ENCODE measurements around the gene OR5K2. TPM values are rescaled to one million over a fixed set of nuclear protein-coding genes. Genes with fewer than 3 reads are reported as not detected.

Gene OR5K2
- total RNA-seq, 2 experiments from 2014 or later, result not detected

DNA sequence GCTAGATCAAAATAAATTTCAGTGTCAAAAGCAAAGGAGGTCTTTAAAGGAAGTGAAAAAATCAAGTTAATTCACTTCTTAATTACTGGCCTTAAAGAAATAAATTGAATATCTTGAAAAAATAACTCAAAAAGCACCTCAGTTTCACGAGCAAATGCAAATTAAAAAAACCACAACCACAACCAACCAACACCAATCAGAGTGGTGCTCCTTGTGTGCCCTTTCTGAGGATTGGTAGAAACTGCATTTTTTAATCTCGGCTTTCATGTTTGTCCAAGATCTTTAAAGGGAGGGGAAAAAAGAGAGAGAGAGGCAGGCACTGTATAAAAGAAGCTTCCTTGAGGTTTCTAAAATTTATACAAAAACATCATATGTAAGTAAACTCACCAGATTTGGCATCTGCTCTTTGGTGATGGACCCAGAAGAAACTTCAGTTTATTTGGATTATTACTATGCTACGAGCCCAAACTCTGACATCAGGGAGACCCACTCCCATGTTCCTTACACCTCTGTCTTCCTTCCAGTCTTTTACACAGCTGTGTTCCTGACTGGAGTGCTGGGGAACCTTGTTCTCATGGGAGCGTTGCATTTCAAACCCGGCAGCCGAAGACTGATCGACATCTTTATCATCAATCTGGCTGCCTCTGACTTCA is 34.3 kb downstream of the OR5K2 start, which contains the start of gene GPR15:
TSS of gene GPR15 (plus strand) at position 357 of the 653 bp plus-strand sequence. CDS start at position 413, 56 bp downstream.
- Mint-ChIP-seq H3K36me3 (ENCODE audit: low read depth) (no peaks in the 10 kb centered on the region), H3K4me3 (peak within 1 kb of the TSS; percentile 30), H3K9me3 (no peaks in the 10 kb centered on the region), H3K27ac (no peak within 1 kb of the TSS), H3K4me1 (ENCODE audit: low read depth) (no peaks in the 10 kb centered on the region), H3K27me3 (no peaks in the 10 kb centered on the region)
- H3K4me1 ChIP-seq (ENCODE audit: insufficient read depth, low read length), result no peaks in the 10 kb centered on the region
- no peaks in the 10 kb centered on the region for H3K27me3 ChIP-seq (ENCODE audit: control insufficient read depth in 1 of 2, insufficient read depth in 2 of 2, low read length in 2 of 2)
- CTCF ChIA-PET, result interaction anchor here (1.7 kb wide), 1 partner anchor 10 kb away, joined by 6 read pairs; no protein-coding TSS in a partner anchor
- peak within 1 kb of the TSS; percentile 46 for H3K4me3 ChIP-seq (ENCODE audit: low read length)
- intact Hi-C loops (cut with DNase I, micrococcal nuclease), result no loop called here
- ATAC-seq (ENCODE audit: poor library complexity), result peak; percentile 43
- no peaks in the 10 kb centered on the region for H3K36me3 ChIP-seq (ENCODE audit: insufficient read depth, low read length)
- POLR2A ChIA-PET, result interaction anchor here (1.0 to 3.0 kb wide), 5 partner anchors 9 to 41 kb away, joined by 3 to 18 read pairs (median 6); partner anchors contain the start of gene CLDND1
- DNase-seq, result peak in 2 of 14 experiments; percentile 42 to 49
- TF ChIP-seq, protein P1, sequence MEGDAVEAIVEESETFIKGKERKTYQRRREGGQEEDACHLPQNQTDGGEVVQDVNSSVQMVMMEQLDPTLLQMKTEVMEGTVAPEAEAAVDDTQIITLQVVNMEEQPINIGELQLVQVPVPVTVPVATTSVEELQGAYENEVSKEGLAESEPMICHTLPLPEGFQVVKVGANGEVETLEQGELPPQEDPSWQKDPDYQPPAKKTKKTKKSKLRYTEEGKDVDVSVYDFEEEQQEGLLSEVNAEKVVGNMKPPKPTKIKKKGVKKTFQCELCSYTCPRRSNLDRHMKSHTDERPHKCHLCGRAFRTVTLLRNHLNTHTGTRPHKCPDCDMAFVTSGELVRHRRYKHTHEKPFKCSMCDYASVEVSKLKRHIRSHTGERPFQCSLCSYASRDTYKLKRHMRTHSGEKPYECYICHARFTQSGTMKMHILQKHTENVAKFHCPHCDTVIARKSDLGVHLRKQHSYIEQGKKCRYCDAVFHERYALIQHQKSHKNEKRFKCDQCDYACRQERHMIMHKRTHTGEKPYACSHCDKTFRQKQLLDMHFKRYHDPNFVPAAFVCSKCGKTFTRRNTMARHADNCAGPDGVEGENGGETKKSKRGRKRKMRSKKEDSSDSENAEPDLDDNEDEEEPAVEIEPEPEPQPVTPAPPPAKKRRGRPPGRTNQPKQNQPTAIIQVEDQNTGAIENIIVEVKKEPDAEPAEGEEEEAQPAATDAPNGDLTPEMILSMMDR (IDR thresholded peaks at IDR 0.05), result no peak
- no peaks in the 10 kb centered on the region for H3K9me3 ChIP-seq (ENCODE audit: control insufficient read depth in 1 of 2, insufficient read depth in 1 of 2, low read length in 2 of 2)
- no peak within 1 kb of the TSS for H3K27ac ChIP-seq (ENCODE audit: low read depth in 1 of 2, low read length in 2 of 2)

DNA sequence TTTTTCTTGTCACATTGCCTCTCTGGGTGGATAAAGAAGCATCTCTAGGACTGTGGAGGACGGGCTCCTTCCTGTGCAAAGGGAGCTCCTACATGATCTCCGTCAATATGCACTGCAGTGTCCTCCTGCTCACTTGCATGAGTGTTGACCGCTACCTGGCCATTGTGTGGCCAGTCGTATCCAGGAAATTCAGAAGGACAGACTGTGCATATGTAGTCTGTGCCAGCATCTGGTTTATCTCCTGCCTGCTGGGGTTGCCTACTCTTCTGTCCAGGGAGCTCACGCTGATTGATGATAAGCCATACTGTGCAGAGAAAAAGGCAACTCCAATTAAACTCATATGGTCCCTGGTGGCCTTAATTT is 34.8 kb downstream of the OR5K2 start:
- TF ChIP-seq, protein P1 (IDR thresholded peaks at IDR 0.05), result no peak
- ChIA-PET POLR2A (interaction anchor here (1.0 to 3.0 kb wide), 6 partner anchors 9 to 40 kb away, joined by 3 to 18 read pairs (median 6); partner anchors contain the start of gene CLDND1), CTCF (interaction anchor here (1.7 kb wide), 1 partner anchor 10 kb away, joined by 6 read pairs; no protein-coding TSS in a partner anchor)
- no peaks in the 10 kb centered on the region for H3K9me3 Mint-ChIP-seq
- peak overlapping the region; percentile 30 for H3K4me3 Mint-ChIP-seq
- H3K27ac Mint-ChIP-seq, result no peak overlapping the region
- Histone ChIP-seq H3K36me3 (ENCODE audit: insufficient read depth, low read length) (no peaks in the 10 kb centered on the region), H3K4me1 (ENCODE audit: insufficient read depth, low read length) (no peaks in the 10 kb centered on the region), H3K27me3 (ENCODE audit: control insufficient read depth in 1 of 2, insufficient read depth in 2 of 2, low read length in 2 of 2) (no peaks in the 10 kb centered on the region), H3K4me3 (ENCODE audit: low read length) (peak overlapping the region; percentile 46), H3K27ac (ENCODE audit: low read depth in 1 of 2, low read length in 2 of 2) (no peak overlapping the region), H3K9me3 (ENCODE audit: control insufficient read depth in 1 of 2, insufficient read depth in 1 of 2, low read length in 2 of 2) (no peaks in the 10 kb centered on the region)
- ATAC-seq (ENCODE audit: poor library complexity) (no peak), DNase-seq (no peak)
- no peaks in the 10 kb centered on the region for H3K27me3 Mint-ChIP-seq
- intact Hi-C loops (cut with DNase I, micrococcal nuclease), result no loop called here
- H3K4me1 Mint-ChIP-seq (ENCODE audit: low read depth), result no peaks in the 10 kb centered on the region
- H3K36me3 Mint-ChIP-seq (ENCODE audit: low read depth), result no peaks in the 10 kb centered on the region

DNA sequence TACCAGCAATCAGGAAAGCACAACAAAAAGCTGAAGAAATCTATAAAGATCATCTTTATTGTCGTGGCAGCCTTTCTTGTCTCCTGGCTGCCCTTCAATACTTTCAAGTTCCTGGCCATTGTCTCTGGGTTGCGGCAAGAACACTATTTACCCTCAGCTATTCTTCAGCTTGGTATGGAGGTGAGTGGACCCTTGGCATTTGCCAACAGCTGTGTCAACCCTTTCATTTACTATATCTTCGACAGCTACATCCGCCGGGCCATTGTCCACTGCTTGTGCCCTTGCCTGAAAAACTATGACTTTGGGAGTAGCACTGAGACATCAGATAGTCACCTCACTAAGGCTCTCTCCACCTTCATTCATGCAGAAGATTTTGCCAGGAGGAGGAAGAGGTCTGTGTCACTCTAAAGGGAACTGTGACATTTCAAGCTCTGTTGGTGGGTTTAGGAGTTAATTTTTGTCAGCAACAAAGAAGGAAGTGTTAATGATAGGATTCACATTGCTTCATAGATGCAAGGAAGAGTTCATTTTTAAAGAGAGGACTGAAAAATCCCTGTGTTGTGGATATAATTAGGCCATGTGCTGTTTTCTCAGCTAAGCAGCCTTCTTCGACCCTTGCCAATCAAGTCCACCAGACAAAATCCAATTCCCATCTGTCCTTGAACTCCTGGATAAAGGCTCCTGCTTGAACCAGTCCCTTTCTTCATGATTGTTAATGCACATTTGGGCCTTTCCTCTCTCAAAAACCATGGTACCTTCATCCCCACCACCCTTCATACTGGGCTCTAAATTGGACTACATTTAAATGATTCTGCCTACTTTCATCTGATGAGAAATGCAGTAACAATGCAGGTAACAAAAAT is 35.5 kb downstream of the OR5K2 start:
- Histone ChIP-seq H3K36me3 (ENCODE audit: insufficient read depth, low read length) (no peaks in the 10 kb centered on the region), H3K9me3 (ENCODE audit: control insufficient read depth in 1 of 2, insufficient read depth in 1 of 2, low read length in 2 of 2) (no peaks in the 10 kb centered on the region), H3K27me3 (ENCODE audit: control insufficient read depth in 1 of 2, insufficient read depth in 2 of 2, low read length in 2 of 2) (no peaks in the 10 kb centered on the region), H3K4me1 (ENCODE audit: insufficient read depth, low read length) (no peaks in the 10 kb centered on the region), H3K27ac (ENCODE audit: low read depth in 1 of 2, low read length in 2 of 2) (no peak overlapping the region), H3K4me3 (ENCODE audit: low read length) (peak overlapping the region; percentile 46)
- Mint-ChIP-seq H3K36me3 (ENCODE audit: low read depth) (no peaks in the 10 kb centered on the region), H3K4me1 (ENCODE audit: low read depth) (no peaks in the 10 kb centered on the region), H3K27ac (no peak overlapping the region), H3K4me3 (peak overlapping the region; percentile 30), H3K9me3 (no peaks in the 10 kb centered on the region), H3K27me3 (no peaks in the 10 kb centered on the region)
- no peak for ATAC-seq (ENCODE audit: poor library complexity)
- TF ChIP-seq, protein P1 (IDR thresholded peaks at IDR 0.05), result no peak
- intact Hi-C loops (cut with DNase I, micrococcal nuclease), result no loop called here
- ChIA-PET CTCF (interaction anchor here (1.7 kb wide), 1 partner anchor 9 kb away, joined by 6 read pairs; no protein-coding TSS in a partner anchor), POLR2A (interaction anchor here (1.0 to 3.0 kb wide), 8 partner anchors 10 to 40 kb away, joined by 3 to 18 read pairs (median 6); partner anchors contain the start of gene CLDND1)
- no peak for DNase-seq
